HEK293 (cell line): ENCODE results near the gene RAP2A.

Source experiments
- CTCF ChIA-PET: fragments of 350-600 bp; formaldehyde crosslinking; extraction: SDS; loops from one replicate; lab custom pipeline; 2021; ENCODE audit warnings: antibody characterized with exemption; lab: Yijun Ruan, JAX
- POLR2A ChIA-PET: fragments of 300-600 bp; formaldehyde crosslinking; extraction: SDS; loops from one replicate; lab custom pipeline; 2020; ENCODE audit warnings: antibody characterized with exemption, inconsistent platforms; lab: Yijun Ruan, JAX
- H3K27ac ChIP-seq: fragments of 200-500 bp; sonication (Bioruptor generic); 2 replicates; pipeline ENCODE4 v1.5.1; 2014; ENCODE audit warnings: low read depth, low read length, control low read depth, inconsistent platforms; ENCODE audit errors: extremely low read depth
- H3K36me3 ChIP-seq, 2 experiments: fragments of 200-500 bp in 1 of 2; sonication (Bioruptor generic) in 1 of 2; 1 replicate in 1 of 2; 2 replicates in 1 of 2; pipeline ENCODE4 v1.5.1; 2014 to 2017; ENCODE audit warnings: inconsistent platforms in 2 of 2, low read length in 2 of 2; ENCODE audit not compliant: control insufficient read depth in 2 of 2, insufficient read depth in 1 of 2
- H3K4me1 ChIP-seq: fragments of 200-500 bp; sonication (Bioruptor generic); 2 replicates; pipeline ENCODE4 v1.5.1; 2014; ENCODE audit warnings: mild to moderate bottlenecking, low read length, inconsistent platforms; ENCODE audit not compliant: control insufficient read depth, insufficient read depth
- H3K4me3 ChIP-seq: 2 replicates; pipeline ENCODE4 v1.5.1; 2011; ENCODE audit warnings: low read depth, mild to moderate bottlenecking, control low read depth, low read length, moderate library complexity
- H3K9me3 ChIP-seq: fragments of 200-500 bp; sonication (Bioruptor generic); 2 replicates; pipeline ENCODE4 v1.5.1; 2014; ENCODE audit warnings: low read depth, low read length, inconsistent platforms; ENCODE audit not compliant: control insufficient read depth, insufficient read depth
- IKZF3 ChIP-seq: fragments of 450-650 bp; IDR thresholded peaks from 2 replicates; pipeline ENCODE4 v1.5.0; 2018; ENCODE audit warnings: missing biosample characterization, mild to moderate bottlenecking, missing genetic modification characterization, moderate library complexity
- KLF7 ChIP-seq: fragments of 450-650 bp; formaldehyde crosslinking; IDR thresholded peaks from 2 replicates; pipeline ENCODE4 v1.5.1; 2016; ENCODE audit warnings: missing biosample characterization, missing genetic modification characterization, borderline replicate concordance
- ZBTB20 ChIP-seq: fragments of 450-650 bp; formaldehyde crosslinking; IDR thresholded peaks from 2 replicates; pipeline ENCODE4 v1.5.1; 2016; ENCODE audit warnings: missing biosample characterization, missing genetic modification characterization
- ZNF202 ChIP-seq: fragments of 450-650 bp; formaldehyde crosslinking; IDR thresholded peaks from 2 replicates; pipeline ENCODE4 v1.5.1; 2016; ENCODE audit warnings: missing biosample characterization, missing genetic modification characterization, borderline replicate concordance
- ZNF311 ChIP-seq: fragments of 450-650 bp; formaldehyde crosslinking; IDR thresholded peaks from 2 replicates; pipeline ENCODE4 v1.5.1; 2017; ENCODE audit warnings: missing biosample characterization, missing genetic modification characterization, borderline replicate concordance
- ZNF623 ChIP-seq: fragments of 450-650 bp; formaldehyde crosslinking; IDR thresholded peaks from 2 replicates; pipeline ENCODE4 v1.5.1; 2016; ENCODE audit warnings: missing biosample characterization, missing genetic modification characterization
- ZNF843 ChIP-seq: fragments of 450-650 bp; formaldehyde crosslinking; IDR thresholded peaks from 2 replicates; pipeline ENCODE4 v1.5.1; 2016; ENCODE audit warnings: missing biosample characterization, missing genetic modification characterization
- TF ChIP-seq, protein P1 (sequence below): fragments of 450-650 bp; formaldehyde crosslinking; IDR thresholded peaks from 2 replicates; pipeline ENCODE4 v1.5.1; 2017; ENCODE audit warnings: missing biosample characterization, missing genetic modification characterization
- TF ChIP-seq, protein P2 (sequence below): fragments of 450-650 bp; formaldehyde crosslinking; conservative IDR thresholded peaks from 2 replicates; pipeline ENCODE4 v1.5.1; 2016; ENCODE audit warnings: low read depth, missing biosample characterization, missing genetic modification characterization
- TF ChIP-seq, protein P3 (sequence below): fragments of 450-650 bp; formaldehyde crosslinking; IDR thresholded peaks from 2 replicates; pipeline ENCODE4 v1.5.1; 2016; ENCODE audit warnings: missing biosample characterization, missing genetic modification characterization
- TF ChIP-seq, protein P4 (sequence below): fragments of 450-650 bp; formaldehyde crosslinking; optimal IDR thresholded peaks from 2 replicates; pipeline ENCODE3; 2016; ENCODE audit warnings: missing biosample characterization, mild to moderate bottlenecking, missing genetic modification characterization
- TF ChIP-seq, protein P5 (sequence below): fragments of 450-650 bp; formaldehyde crosslinking; IDR thresholded peaks from 2 replicates; pipeline ENCODE4 v1.5.1; 2016; ENCODE audit warnings: missing biosample characterization, missing genetic modification characterization
- TF ChIP-seq, protein P6 (sequence below): IDR thresholded peaks from 2 replicates; pipeline ENCODE4 v1.6.1; 2011; ENCODE audit warnings: mild to moderate bottlenecking, low read depth, low read length, borderline replicate concordance
- TF ChIP-seq, protein P7 (sequence below): fragments of 450-650 bp; formaldehyde crosslinking; IDR thresholded peaks from 2 replicates; pipeline ENCODE4 v1.5.1; 2016; ENCODE audit warnings: missing biosample characterization, missing genetic modification characterization

The RAP2A gene

DNA sequence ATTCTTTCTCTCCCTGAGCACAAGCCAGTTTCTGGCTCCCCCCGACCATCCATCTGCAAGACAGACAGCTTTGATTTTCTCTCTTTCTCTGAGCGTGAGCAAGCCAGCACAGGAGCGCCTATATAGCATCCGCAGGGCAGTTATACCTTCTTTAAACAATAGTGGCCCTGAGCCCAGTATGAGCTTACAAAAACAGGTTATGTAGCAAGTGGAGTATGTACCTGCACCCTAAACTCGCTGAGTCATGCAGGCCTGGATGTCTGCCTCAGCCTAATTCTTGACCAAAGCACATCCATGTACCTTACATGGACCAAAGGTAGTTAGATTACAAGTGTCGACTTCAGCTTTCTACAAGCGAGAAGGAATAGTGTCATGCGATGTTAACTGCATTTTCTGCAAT lies 61.7 kb downstream of the RAP2A start:
- H3K4me1 ChIP-seq = no peaks in the 10 kb centered on the region
- H3K36me3 ChIP-seq = no peaks in the 10 kb centered on the region
- H3K27ac ChIP-seq = no peak overlapping the region
- CTCF ChIA-PET = no interaction called here
- POLR2A ChIA-PET = no interaction called here
- no peak overlapping the region for H3K4me3 ChIP-seq
- no peaks in the 10 kb centered on the region for H3K9me3 ChIP-seq
- TF ChIP-seq, protein P1, sequence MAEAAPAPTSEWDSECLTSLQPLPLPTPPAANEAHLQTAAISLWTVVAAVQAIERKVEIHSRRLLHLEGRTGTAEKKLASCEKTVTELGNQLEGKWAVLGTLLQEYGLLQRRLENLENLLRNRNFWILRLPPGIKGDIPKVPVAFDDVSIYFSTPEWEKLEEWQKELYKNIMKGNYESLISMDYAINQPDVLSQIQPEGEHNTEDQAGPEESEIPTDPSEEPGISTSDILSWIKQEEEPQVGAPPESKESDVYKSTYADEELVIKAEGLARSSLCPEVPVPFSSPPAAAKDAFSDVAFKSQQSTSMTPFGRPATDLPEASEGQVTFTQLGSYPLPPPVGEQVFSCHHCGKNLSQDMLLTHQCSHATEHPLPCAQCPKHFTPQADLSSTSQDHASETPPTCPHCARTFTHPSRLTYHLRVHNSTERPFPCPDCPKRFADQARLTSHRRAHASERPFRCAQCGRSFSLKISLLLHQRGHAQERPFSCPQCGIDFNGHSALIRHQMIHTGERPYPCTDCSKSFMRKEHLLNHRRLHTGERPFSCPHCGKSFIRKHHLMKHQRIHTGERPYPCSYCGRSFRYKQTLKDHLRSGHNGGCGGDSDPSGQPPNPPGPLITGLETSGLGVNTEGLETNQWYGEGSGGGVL = no peak
- TF ChIP-seq ZNF843 (tag by site-specific recombination) = no peak
- TF ChIP-seq, protein P2, sequence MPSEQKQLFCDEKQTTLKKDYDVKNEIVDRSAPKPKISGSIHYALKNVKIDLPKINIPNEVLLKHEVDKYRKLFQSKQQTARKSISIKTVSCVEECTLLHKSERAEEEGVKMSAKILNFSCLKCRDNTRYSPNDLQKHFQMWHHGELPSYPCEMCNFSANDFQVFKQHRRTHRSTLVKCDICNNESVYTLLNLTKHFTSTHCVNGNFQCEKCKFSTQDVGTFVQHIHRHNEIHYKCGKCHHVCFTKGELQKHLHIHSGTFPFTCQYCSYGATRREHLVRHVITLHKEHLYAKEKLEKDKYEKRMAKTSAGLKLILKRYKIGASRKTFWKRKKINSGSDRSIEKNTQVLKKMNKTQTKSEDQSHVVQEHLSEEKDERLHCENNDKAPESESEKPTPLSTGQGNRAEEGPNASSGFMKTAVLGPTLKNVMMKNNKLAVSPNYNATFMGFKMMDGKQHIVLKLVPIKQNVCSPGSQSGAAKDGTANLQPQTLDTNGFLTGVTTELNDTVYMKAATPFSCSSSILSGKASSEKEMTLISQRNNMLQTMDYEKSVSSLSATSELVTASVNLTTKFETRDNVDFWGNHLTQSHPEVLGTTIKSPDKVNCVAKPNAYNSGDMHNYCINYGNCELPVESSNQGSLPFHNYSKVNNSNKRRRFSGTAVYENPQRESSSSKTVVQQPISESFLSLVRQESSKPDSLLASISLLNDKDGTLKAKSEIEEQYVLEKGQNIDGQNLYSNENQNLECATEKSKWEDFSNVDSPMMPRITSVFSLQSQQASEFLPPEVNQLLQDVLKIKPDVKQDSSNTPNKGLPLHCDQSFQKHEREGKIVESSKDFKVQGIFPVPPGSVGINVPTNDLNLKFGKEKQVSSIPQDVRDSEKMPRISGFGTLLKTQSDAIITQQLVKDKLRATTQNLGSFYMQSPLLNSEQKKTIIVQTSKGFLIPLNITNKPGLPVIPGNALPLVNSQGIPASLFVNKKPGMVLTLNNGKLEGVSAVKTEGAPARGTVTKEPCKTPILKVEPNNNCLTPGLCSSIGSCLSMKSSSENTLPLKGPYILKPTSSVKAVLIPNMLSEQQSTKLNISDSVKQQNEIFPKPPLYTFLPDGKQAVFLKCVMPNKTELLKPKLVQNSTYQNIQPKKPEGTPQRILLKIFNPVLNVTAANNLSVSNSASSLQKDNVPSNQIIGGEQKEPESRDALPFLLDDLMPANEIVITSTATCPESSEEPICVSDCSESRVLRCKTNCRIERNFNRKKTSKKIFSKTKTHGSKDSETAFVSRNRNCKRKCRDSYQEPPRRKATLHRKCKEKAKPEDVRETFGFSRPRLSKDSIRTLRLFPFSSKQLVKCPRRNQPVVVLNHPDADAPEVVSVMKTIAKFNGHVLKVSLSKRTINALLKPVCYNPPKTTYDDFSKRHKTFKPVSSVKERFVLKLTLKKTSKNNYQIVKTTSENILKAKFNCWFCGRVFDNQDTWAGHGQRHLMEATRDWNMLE = no peak

DNA sequence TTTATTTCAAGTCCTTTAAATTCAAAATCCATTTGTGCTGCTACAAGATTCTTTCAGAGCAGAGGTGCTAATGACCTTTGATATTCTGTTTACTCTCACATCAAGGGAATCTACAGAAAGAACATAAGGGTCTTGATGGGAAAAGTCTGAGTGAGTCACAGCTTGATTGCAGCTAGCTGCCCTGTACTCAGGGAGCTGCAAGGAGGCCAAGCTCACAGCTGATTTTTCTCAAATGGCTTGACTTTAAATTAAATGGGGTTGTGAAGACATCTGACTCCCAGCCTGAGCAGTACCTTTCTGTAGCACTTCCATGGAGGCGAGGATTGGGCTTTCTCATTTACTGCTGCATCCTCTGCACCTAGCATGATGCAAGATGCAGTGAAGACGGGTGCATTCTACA lies 62.5 kb downstream of the RAP2A start:
- H3K4me1 ChIP-seq = no peaks in the 10 kb centered on the region
- ChIA-PET CTCF (no interaction called here), POLR2A (no interaction called here)
- H3K36me3 ChIP-seq = no peaks in the 10 kb centered on the region
- H3K27ac ChIP-seq = no peak overlapping the region
- H3K9me3 ChIP-seq = no peaks in the 10 kb centered on the region
- H3K4me3 ChIP-seq = no peak overlapping the region
- no peak for TF ChIP-seq ZNF202 (tag by site-specific recombination)
- TF ChIP-seq, protein P3, sequence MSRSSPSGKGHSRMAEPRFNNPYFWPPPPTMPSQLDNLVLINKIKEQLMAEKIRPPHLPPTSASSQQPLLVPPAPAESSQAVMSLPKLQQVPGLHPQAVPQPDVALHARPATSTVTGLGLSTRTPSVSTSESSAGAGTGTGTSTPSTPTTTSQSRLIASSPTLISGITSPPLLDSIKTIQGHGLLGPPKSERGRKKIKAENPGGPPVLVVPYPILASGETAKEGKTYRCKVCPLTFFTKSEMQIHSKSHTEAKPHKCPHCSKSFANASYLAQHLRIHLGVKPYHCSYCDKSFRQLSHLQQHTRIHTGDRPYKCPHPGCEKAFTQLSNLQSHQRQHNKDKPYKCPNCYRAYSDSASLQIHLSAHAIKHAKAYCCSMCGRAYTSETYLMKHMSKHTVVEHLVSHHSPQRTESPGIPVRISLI (tag by site-specific recombination) = no peak
- TF ChIP-seq ZNF311 = no peak
- TF ChIP-seq IKZF3 (tag by site-specific recombination) = no peak
- TF ChIP-seq, protein P4, sequence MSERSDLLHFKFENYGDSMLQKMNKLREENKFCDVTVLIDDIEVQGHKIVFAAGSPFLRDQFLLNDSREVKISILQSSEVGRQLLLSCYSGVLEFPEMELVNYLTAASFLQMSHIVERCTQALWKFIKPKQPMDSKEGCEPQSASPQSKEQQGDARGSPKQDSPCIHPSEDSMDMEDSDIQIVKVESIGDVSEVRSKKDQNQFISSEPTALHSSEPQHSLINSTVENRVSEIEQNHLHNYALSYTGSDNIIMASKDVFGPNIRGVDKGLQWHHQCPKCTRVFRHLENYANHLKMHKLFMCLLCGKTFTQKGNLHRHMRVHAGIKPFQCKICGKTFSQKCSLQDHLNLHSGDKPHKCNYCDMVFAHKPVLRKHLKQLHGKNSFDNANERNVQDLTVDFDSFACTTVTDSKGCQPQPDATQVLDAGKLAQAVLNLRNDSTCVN (tag by site-specific recombination) = no peak
- no peak for TF ChIP-seq ZNF623 (tag by site-specific recombination)
- no peak for TF ChIP-seq KLF7 (tag by site-specific recombination)
- TF ChIP-seq, protein P5, sequence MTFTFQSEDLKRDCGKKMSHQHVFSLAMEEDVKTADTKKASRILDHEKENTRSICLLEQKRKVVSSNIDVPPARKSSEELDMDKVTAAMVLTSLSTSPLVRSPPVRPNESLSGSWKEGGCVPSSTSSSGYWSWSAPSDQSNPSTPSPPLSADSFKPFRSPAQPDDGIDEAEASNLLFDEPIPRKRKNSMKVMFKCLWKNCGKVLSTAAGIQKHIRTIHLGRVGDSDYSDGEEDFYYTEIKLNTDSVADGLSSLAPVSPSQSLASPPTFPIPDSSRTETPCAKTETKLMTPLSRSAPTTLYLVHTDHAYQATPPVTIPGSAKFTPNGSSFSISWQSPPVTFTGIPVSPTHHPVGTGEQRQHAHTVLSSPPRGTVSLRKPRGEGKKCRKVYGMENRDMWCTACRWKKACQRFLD (tag by site-specific recombination) = no peak
- no peak for TF ChIP-seq ZBTB20 (tag by site-specific recombination)
- TF ChIP-seq, protein P6, sequence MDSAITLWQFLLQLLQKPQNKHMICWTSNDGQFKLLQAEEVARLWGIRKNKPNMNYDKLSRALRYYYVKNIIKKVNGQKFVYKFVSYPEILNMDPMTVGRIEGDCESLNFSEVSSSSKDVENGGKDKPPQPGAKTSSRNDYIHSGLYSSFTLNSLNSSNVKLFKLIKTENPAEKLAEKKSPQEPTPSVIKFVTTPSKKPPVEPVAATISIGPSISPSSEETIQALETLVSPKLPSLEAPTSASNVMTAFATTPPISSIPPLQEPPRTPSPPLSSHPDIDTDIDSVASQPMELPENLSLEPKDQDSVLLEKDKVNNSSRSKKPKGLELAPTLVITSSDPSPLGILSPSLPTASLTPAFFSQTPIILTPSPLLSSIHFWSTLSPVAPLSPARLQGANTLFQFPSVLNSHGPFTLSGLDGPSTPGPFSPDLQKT = no peak
- TF ChIP-seq, protein P7, sequence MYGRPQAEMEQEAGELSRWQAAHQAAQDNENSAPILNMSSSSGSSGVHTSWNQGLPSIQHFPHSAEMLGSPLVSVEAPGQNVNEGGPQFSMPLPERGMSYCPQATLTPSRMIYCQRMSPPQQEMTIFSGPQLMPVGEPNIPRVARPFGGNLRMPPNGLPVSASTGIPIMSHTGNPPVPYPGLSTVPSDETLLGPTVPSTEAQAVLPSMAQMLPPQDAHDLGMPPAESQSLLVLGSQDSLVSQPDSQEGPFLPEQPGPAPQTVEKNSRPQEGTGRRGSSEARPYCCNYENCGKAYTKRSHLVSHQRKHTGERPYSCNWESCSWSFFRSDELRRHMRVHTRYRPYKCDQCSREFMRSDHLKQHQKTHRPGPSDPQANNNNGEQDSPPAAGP (tag by site-specific recombination) = no peak
